Hindlimb muscle (tissue), 1 donor: ENCODE data around the gene EIPR1. TPM values are rescaled to one million over a fixed set of nuclear protein-coding genes. Genes with fewer than 3 reads are reported as not detected.

Experiments used
- DNase-seq: peaks from one replicate; pipeline ENCODE4 v3.0.0-alpha.2; 2013
- polyA plus RNA-seq: library from polyadenylated mRNA; unstranded; fragments of 120-200 nt; gene quantifications from one replicate; pipeline ENCODE4 v1.2.1, GENCODE V29; 2013; ENCODE audit not compliant: insufficient read length

EIPR1 gene
- 16.4 TPM for polyA plus RNA-seq

GRCh38 chr2:3377612-3378432 is at the start of gene EIPR1:
Gene EIPR1 (minus strand): TSS chr2:3377818. CDS start chr2:3377689, 129 bp downstream.
- DNase-seq: peak; percentile 97

GRCh38 chr2:3427272-3427671 is 49.7 kb upstream of the EIPR1 start:
- no peak for DNase-seq

GRCh38 chr2:3426615-3427014 is 49.0 kb upstream of the EIPR1 start:
- DNase-seq: no peak

GRCh38 chr2:3424171-3424795 is 46.7 kb upstream of the EIPR1 start:
- no peak for DNase-seq

GRCh38 chr2:3423492-3424170 is 46.0 kb upstream of the EIPR1 start:
- peak; percentile 39 for DNase-seq

- DNase-seq: no peak
Observed at GRCh38 chr2:3422161-3422779, 44.7 kb upstream of the EIPR1 start.

GRCh38 chr2:3421580-3421979 is 44.0 kb upstream of the EIPR1 start:
- no peak for DNase-seq

- no peak for DNase-seq
Observed at GRCh38 chr2:3420769-3421397, 43.3 kb upstream of the EIPR1 start.

- no peak for DNase-seq
Observed at GRCh38 chr2:3420076-3420768, 42.6 kb upstream of the EIPR1 start.

GRCh38 chr2:3418766-3419404 is 41.3 kb upstream of the EIPR1 start:
- no peak for DNase-seq

- DNase-seq: no peak
Observed at GRCh38 chr2:3414133-3414860, 36.7 kb upstream of the EIPR1 start.

- DNase-seq: no peak
Observed at GRCh38 chr2:3413697-3414096, 36.1 kb upstream of the EIPR1 start.

GRCh38 chr2:3411103-3411502 is 33.5 kb upstream of the EIPR1 start:
- no peak for DNase-seq

GRCh38 chr2:3409627-3410170 is 32.1 kb upstream of the EIPR1 start:
- DNase-seq: no peak

GRCh38 chr2:3408781-3409180 is 31.2 kb upstream of the EIPR1 start:
- DNase-seq: no peak

- DNase-seq: no peak
Observed at GRCh38 chr2:3406501-3406900, 28.9 kb upstream of the EIPR1 start.

GRCh38 chr2:3405876-3406275 is 28.3 kb upstream of the EIPR1 start:
- DNase-seq: no peak

GRCh38 chr2:3405307-3405706 is 27.7 kb upstream of the EIPR1 start:
- no peak for DNase-seq

GRCh38 chr2:3404349-3404894 is 26.8 kb upstream of the EIPR1 start:
- DNase-seq: no peak
